Mononuclear cell (primary cell): ENCODE results near the gene DNHD1. TPM values are rescaled to one million over a fixed set of nuclear protein-coding genes. Genes with fewer than 3 reads are reported as not detected.

ENCODE experiments used
- H3K27me3 ChIP-seq: 2 replicates; pipeline ENCODE4 v1.6.0; 2011; ENCODE audit warnings: low read length, control low read depth; ENCODE audit not compliant: insufficient read depth
- H3K4me1 ChIP-seq: 2 replicates; pipeline ENCODE4 v1.5.1; 2011; ENCODE audit warnings: mild to moderate bottlenecking, low read length, control low read depth; ENCODE audit not compliant: insufficient read depth
- H3K4me3 ChIP-seq: 2 replicates; pipeline ENCODE4 v1.5.1; 2011; ENCODE audit warnings: mild to moderate bottlenecking, low read length, moderate library complexity
- H3K9me3 ChIP-seq: 2 replicates; pipeline ENCODE4 v1.5.1; 2011; ENCODE audit warnings: low read depth, mild to moderate bottlenecking, control low read depth, low read length
- total RNA-seq: library from RNA; depleted of rRNA; stranded (reverse); fragments of >200 nt; gene quantifications from one replicate; pipeline ENCODE4 v1.2.3, GENCODE V29; 2012

DNHD1 gene
- total RNA-seq, 1 donor = 18.3 TPM

GRCh38 chr11:6474413-6474792 lies 22.7 kb upstream of the DNHD1 start:
- Histone ChIP-seq H3K9me3 (no peaks in the 10 kb centered on the region), H3K27me3 (no peaks in the 10 kb centered on the region), H3K4me3 (peak overlapping the region; percentile 35), H3K4me1 (peaks cover 16% of the 10 kb centered on the region)

DNA sequence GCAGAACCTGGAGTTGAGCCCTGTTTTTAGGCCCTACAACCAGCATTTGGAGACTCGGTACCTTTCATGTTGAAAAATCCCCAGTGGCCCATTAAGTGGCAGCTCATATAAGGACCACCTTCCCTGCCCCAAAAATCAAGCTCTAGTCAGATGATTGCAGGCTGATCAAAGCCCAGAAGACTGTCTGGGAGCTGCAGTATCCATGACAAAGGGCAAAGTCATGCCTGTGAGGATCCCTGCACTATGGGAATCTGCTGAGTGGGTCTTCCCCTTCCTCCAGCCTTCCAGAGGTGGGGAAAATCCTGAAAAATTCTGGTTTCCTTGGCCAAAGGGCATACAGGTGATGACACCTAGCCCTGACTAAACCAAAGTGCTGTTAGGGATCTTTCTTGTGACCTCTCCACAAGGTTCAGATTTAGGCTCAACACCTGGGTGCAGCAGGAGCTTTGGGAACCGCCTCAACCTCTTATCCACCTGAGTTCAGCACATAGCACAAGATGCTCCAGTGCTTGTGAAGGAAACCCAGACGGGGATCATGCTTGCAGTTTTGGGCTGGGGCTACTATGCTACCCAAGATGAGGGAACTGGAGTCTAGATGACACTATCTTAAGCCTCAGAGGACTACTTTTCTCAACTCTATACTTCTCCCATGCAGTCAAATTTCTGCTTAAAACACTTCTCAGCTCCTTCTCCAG lies 22.1 kb upstream of the DNHD1 start:
- Histone ChIP-seq H3K4me3 (no peak overlapping the region), H3K27me3 (no peaks in the 10 kb centered on the region), H3K9me3 (no peaks in the 10 kb centered on the region), H3K4me1 (peaks cover 17% of the 10 kb centered on the region)

DNA sequence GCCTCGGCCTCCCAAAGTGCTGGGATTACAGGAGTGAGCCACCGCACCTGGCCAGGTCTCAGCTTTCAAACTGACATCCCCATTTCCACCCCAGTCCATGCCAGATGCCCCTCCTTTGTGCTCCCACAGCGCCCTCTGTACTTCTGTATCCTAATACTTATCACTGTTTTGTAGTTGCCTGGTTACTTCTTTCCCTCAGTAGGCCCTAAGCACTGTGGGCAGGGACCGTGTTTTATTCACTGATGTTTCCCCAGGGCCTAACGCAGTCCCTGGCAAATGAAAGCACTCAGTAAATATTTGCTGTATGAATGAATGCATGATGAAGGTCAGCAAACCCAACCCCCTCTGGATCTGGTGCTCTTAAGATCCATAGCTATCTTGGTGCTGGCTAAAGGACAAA lies 21.1 kb upstream of the DNHD1 start:
- peaks cover 27% of the 10 kb centered on the region for H3K4me1 ChIP-seq
- no peaks in the 10 kb centered on the region for H3K9me3 ChIP-seq
- H3K27me3 ChIP-seq = no peaks in the 10 kb centered on the region
- no peak overlapping the region for H3K4me3 ChIP-seq

GRCh38 chr11:6476571-6476970 lies 20.5 kb upstream of the DNHD1 start:
- H3K4me3 ChIP-seq = no peak overlapping the region
- no peaks in the 10 kb centered on the region for H3K27me3 ChIP-seq
- H3K9me3 ChIP-seq = no peaks in the 10 kb centered on the region
- H3K4me1 ChIP-seq = peaks cover 28% of the 10 kb centered on the region

GRCh38 chr11:6480299-6480914 lies 16.7 kb upstream of the DNHD1 start:
- Histone ChIP-seq H3K9me3 (no peaks in the 10 kb centered on the region), H3K4me1 (peaks cover 34% of the 10 kb centered on the region), H3K27me3 (no peaks in the 10 kb centered on the region), H3K4me3 (peak overlapping the region; percentile 58)

GRCh38 chr11:6481012-6481923 lies 15.8 kb upstream of the DNHD1 start, which contains the start of the genes ARFIP2 and TIMM10B:
Gene ARFIP2, minus strand, starts transcription at chr11:6481331. Its CDS starts 910 bp downstream, at chr11:6480421.
Gene TIMM10B, plus strand, starts transcription at chr11:6481501. Its CDS starts 16 bp downstream, at chr11:6481517.
- H3K27me3 ChIP-seq = no peaks in the 10 kb centered on the region
- H3K9me3 ChIP-seq = no peaks in the 10 kb centered on the region
- H3K4me1 ChIP-seq = peaks cover 34% of the 10 kb centered on the region
- peak within 1 kb of the TSS; percentile 58 for H3K4me3 ChIP-seq

DNA sequence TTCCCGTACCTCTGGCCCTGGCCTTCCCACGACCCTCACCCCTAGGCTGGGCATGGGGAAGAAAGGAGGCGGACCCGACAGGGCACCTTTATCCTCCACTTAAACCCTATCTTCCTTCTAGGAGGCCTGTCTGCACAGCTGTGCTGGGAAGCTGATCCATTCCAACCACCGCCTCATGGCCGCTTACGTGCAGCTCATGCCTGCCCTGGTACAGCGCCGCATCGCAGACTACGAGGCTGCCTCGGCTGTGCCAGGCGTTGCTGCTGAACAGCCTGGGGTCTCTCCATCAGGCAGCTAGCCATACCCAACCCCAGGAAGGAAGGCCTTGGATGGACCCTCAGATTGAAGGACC lies 15.2 kb upstream of the DNHD1 start:
- peaks cover 34% of the 10 kb centered on the region for H3K4me1 ChIP-seq
- no peaks in the 10 kb centered on the region for H3K9me3 ChIP-seq
- peak overlapping the region; percentile 58 for H3K4me3 ChIP-seq
- H3K27me3 ChIP-seq = no peaks in the 10 kb centered on the region

- H3K4me1 ChIP-seq = peaks cover 34% of the 10 kb centered on the region
- H3K4me3 ChIP-seq = peak overlapping the region; percentile 58
- no peaks in the 10 kb centered on the region for H3K27me3 ChIP-seq
- H3K9me3 ChIP-seq = no peaks in the 10 kb centered on the region
These were observed 14.6 kb upstream of the DNHD1 start for GRCh38 chr11:6482441-6482840.

- H3K27me3 ChIP-seq = no peaks in the 10 kb centered on the region
These were observed 14.1 kb upstream of the DNHD1 start for GRCh38 chr11:6483015-6483414.

DNA sequence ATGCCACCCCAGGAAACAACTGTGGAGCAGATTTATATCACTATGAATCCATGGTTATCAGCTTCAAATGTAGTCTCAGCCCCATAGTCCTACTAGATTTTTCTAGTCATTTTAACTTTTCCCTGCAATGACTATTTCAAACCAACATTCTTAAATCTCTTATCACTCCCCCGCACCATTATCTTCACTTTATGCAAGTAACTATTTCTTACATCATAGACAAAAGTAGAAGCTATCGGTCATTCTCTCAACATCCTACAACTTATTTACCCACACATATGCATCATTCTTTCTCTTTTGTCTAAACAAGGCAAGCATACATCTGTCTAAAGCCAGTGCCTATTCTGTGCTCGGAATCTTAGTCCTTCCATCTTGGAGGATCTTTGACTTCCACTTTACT lies 11.4 kb upstream of the DNHD1 start:
- Histone ChIP-seq H3K9me3 (no peaks in the 10 kb centered on the region), H3K27me3 (no peaks in the 10 kb centered on the region), H3K4me3 (no peak overlapping the region), H3K4me1 (peaks cover 23% of the 10 kb centered on the region)

More at GRCh38 chr11:6483015-6483414, 14.1 kb upstream of the DNHD1 start:
- peaks cover 34% of the 10 kb centered on the region for H3K4me1 ChIP-seq
- no peaks in the 10 kb centered on the region for H3K9me3 ChIP-seq
- no peak overlapping the region for H3K4me3 ChIP-seq

DNA sequence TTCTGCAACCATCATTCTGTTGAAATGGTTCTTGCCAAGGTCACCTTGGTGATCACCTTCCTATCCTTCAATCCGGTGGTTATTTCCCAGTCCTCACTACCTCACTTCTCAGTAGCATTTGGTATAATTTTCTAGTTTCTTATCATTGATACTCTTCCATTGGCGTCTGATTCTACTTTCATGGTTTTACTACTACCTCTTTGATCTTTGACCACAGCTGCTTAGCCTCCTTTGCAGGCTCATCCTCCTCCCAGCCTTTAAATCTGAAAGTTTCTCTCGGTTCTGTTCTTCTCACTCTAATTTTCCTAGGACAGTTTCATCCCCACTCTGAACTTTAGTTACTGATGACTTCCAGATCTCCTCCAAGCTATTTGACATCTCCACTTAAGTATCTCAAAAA lies 10.8 kb upstream of the DNHD1 start:
- Histone ChIP-seq H3K4me3 (no peak overlapping the region), H3K27me3 (no peaks in the 10 kb centered on the region), H3K4me1 (peaks cover 19% of the 10 kb centered on the region), H3K9me3 (no peaks in the 10 kb centered on the region)

GRCh38 chr11:6486938-6487337 lies 10.1 kb upstream of the DNHD1 start:
- Histone ChIP-seq H3K4me3 (no peak overlapping the region), H3K27me3 (no peaks in the 10 kb centered on the region), H3K4me1 (peaks cover 17% of the 10 kb centered on the region), H3K9me3 (no peaks in the 10 kb centered on the region)

DNA sequence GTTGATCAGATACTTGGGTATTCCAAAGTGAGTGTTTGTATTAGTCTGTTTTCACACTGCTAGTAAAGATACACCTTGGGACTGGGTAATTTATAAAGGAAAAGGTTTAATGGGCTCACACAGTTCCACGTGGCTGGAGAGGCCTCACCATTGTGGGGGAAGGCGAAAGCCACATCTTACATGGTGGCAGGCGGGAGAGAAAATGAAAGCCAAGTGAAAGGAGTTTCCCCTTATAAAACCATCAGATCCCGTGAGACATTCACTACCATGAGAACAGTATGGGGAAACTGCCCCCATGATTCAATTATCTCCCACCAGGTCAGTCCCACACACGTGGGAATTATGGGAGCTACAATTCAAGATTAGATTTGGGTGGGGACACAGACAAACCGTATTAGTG lies 8.7 kb upstream of the DNHD1 start:
- H3K4me3 ChIP-seq = no peak overlapping the region
- H3K27me3 ChIP-seq = no peaks in the 10 kb centered on the region
- peaks cover 3% of the 10 kb centered on the region for H3K4me1 ChIP-seq
- H3K9me3 ChIP-seq = no peaks in the 10 kb centered on the region

DNA sequence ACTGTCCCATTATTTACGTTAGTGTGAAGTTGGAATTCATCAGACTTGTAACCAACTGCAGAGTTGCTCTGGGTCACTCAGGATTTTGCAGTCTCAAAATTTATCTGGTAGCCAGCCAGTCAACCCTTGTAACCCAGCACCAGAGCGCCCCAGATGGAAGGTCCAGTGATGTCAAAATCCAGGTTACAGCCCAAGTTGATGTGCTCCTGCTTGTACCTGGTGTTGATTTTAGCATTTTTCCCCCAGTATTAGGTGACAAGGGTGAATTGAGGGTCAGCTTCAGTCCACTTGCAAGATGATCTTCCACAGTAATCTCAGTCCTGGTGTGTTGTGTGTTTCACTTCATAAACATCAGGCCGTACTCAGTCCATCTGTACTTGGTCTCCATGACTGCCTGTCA lies 8.3 kb upstream of the DNHD1 start:
- Histone ChIP-seq H3K27me3 (no peaks in the 10 kb centered on the region), H3K4me3 (no peak overlapping the region), H3K4me1 (no peaks in the 10 kb centered on the region), H3K9me3 (no peaks in the 10 kb centered on the region)

- no peaks in the 10 kb centered on the region for H3K27me3 ChIP-seq
- H3K9me3 ChIP-seq = no peaks in the 10 kb centered on the region
- H3K4me1 ChIP-seq = no peaks in the 10 kb centered on the region
- no peak overlapping the region for H3K4me3 ChIP-seq
These were observed 7.8 kb upstream of the DNHD1 start for GRCh38 chr11:6489306-6489705.
